GM20000 (cell line): ENCODE measurements around the gene EME2.

Experiments
- DNase-seq: peaks from one replicate; pipeline ENCODE4 v3.0.0; 2012; ENCODE audit warnings: low spot score
- CTCF ChIP-seq: IDR thresholded peaks from 2 replicates; pipeline ENCODE4 v1.5.1; 2012; ENCODE audit warnings: mild to moderate bottlenecking, control low read depth; ENCODE audit errors: extremely low read depth, missing control alignments

Gene EME2

GRCh38 chr16:1740781-1741490, 31.7 kb upstream of the EME2 start:
- DNase-seq = no peak
- TF ChIP-seq CTCF = no peak

GRCh38 chr16:1741553-1742165, 31.0 kb upstream of the EME2 start:
- no peak for TF ChIP-seq CTCF
- no peak for DNase-seq

- no peak for DNase-seq
- no peak for TF ChIP-seq CTCF
Observed at GRCh38 chr16:1743376-1744337, 29.0 kb upstream of the EME2 start.

GRCh38 chr16:1744338-1744840, 28.2 kb upstream of the EME2 start:
- DNase-seq = no peak
- TF ChIP-seq CTCF = no peak

- TF ChIP-seq CTCF = no peak
- DNase-seq = no peak
Observed at GRCh38 chr16:1745181-1745899, 27.3 kb upstream of the EME2 start.

- no peak for DNase-seq
- TF ChIP-seq CTCF = no peak
Observed at GRCh38 chr16:1745900-1746692, 26.5 kb upstream of the EME2 start.
